ENCODE data around the gene THYN1. TPM values are rescaled to one million over a fixed set of nuclear protein-coding genes. Genes with fewer than 3 reads are reported as not detected.
A peak's percentile ranks its signal among the peaks of the same experiment; 100 is the strongest.

The THYN1 gene
- total RNA-seq, 1 experiment from 2014 or later = 97.0 TPM

DNA sequence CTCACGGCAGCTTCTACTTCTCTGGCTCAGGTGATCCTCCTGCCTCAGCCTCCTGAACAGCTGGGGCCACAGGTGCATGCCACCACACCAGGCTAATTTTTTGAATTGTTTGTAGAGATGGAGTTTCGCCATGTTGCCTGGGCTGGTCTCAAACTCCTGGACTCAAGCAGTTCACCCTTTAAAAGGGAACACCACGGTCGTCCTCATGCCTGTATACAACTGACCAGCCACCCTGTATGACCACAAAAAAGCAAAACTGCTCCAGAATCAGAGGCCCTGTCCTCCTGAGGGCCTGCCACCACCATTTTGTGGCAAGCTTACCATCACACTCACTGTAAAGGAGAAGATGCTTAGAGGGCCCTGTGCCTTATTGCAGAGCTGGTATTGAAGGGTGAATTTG is 25.2 kb upstream of the THYN1 start:
- WGBS (ENCODE audit: extremely low coverage, insufficient read length, low lambda C conversion rate) = no CpG with 5 or more reads among the region's 4 CpGs
- TF ChIP-seq, protein P1, sequence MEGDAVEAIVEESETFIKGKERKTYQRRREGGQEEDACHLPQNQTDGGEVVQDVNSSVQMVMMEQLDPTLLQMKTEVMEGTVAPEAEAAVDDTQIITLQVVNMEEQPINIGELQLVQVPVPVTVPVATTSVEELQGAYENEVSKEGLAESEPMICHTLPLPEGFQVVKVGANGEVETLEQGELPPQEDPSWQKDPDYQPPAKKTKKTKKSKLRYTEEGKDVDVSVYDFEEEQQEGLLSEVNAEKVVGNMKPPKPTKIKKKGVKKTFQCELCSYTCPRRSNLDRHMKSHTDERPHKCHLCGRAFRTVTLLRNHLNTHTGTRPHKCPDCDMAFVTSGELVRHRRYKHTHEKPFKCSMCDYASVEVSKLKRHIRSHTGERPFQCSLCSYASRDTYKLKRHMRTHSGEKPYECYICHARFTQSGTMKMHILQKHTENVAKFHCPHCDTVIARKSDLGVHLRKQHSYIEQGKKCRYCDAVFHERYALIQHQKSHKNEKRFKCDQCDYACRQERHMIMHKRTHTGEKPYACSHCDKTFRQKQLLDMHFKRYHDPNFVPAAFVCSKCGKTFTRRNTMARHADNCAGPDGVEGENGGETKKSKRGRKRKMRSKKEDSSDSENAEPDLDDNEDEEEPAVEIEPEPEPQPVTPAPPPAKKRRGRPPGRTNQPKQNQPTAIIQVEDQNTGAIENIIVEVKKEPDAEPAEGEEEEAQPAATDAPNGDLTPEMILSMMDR (conservative IDR thresholded peaks at IDR 0.05) = no peak
- H3K79me1 ChIP-seq (ENCODE audit: insufficient read depth, low read depth, low read length, poor library complexity, severe bottlenecking) = no peaks in the 10 kb centered on the region
- H3K9ac ChIP-seq (ENCODE audit: extremely low read depth, insufficient read length, low read length) = no peak overlapping the region
- H4K91ac ChIP-seq (ENCODE audit: insufficient read length, low read depth, low read length) = no peak overlapping the region
- Mint-ChIP-seq H3K4me3 (peak overlapping the region in 1 of 2 experiments; percentile 62; a peak in 2 of 5 replicates), H3K27me3 (ENCODE audit: low read depth) (peaks cover 15% of the 10 kb centered on the region), H3K36me3 (ENCODE audit: insufficient read depth in 1 of 3, low read depth in 3 of 3) (peaks cover 8 to 21% (median 9%) of the 10 kb centered on the region in 3 experiments; a peak in 6 of 7 replicates), H3K27ac (no peak overlapping the region), H3K9me3 (peaks cover 0 to 4% of the 10 kb centered on the region in 2 experiments; a peak in 3 of 5 replicates), H3K4me1 (peaks cover 20 to 26% of the 10 kb centered on the region in 2 experiments)
- peak overlapping the region; percentile 86 for H3K4me2 ChIP-seq (ENCODE audit: insufficient read depth, insufficient read length, low read length)
- no peak overlapping the region for H4K8ac ChIP-seq (replicated peaks; ENCODE audit: insufficient read length, low read depth, low read length)
- H2BK120ac ChIP-seq (ENCODE audit: low read depth, low read length, poor library complexity, severe bottlenecking) = no peak overlapping the region
- no peak overlapping the region for H3K56ac ChIP-seq (ENCODE audit: insufficient read length, low read depth, low read length)
- H4K20me1 ChIP-seq (ENCODE audit: control insufficient read depth, insufficient read depth, insufficient read length) = no peaks in the 10 kb centered on the region
- DNase-seq = no peak
- no peak overlapping the region for H2BK15ac ChIP-seq (ENCODE audit: low read depth, low read length)
- H3K4ac ChIP-seq (ENCODE audit: low read depth, low read length) = no peak overlapping the region
- H3K23me2 ChIP-seq (ENCODE audit: insufficient read length, low read depth, low read length, poor library complexity, severe bottlenecking) = peaks cover 16% of the 10 kb centered on the region
- no peak overlapping the region for H2BK20ac ChIP-seq (ENCODE audit: low read depth, low read length, poor library complexity, severe bottlenecking)
- no peak overlapping the region for H3T11ph ChIP-seq (ENCODE audit: low read length)
- H2AFZ ChIP-seq (ENCODE audit: low read length) = no peak overlapping the region
- no peak overlapping the region for H4K5ac ChIP-seq (ENCODE audit: insufficient read length, low read depth, low read length)
- H3K4me1 ChIP-seq (ENCODE audit: insufficient read depth, low read length) = no peaks in the 10 kb centered on the region
- no peak overlapping the region for H3K27ac ChIP-seq (ENCODE audit: insufficient read length, low read depth, low read length)
- no peak overlapping the region for H3K14ac ChIP-seq (ENCODE audit: insufficient read depth, low read length)
- H3K18ac ChIP-seq (ENCODE audit: insufficient read length, low read depth, low read length) = no peak overlapping the region
- H3K9me3 ChIP-seq (ENCODE audit: control insufficient read depth, low read depth, low read length) = no peaks in the 10 kb centered on the region
- no peak overlapping the region for H2AK5ac ChIP-seq (ENCODE audit: insufficient read length, low read length)
- peaks cover 7% of the 10 kb centered on the region; the same call in 1 of the 2 replicates for H3K79me2 ChIP-seq (ENCODE audit: insufficient read depth, low read length)
- no peak overlapping the region for H2BK5ac ChIP-seq (ENCODE audit: insufficient read length, low read length)
- H2BK12ac ChIP-seq (ENCODE audit: insufficient read length, low read depth, low read length) = no peak overlapping the region
- no peaks in the 10 kb centered on the region for H3K27me3 ChIP-seq (ENCODE audit: insufficient read depth, low read length)
- H3K23ac ChIP-seq (ENCODE audit: insufficient read length, low read depth, low read length) = no peak overlapping the region

Data from H9 (cell line).